ENCODE measurements around the gene PRDX6. TPM values are rescaled to one million over a fixed set of nuclear protein-coding genes. Genes with fewer than 3 reads are reported as not detected.
A peak's percentile ranks its signal among the peaks of the same experiment; 100 is the strongest.

Gene PRDX6
- total RNA-seq, 1 experiment from 2014 or later: 533 TPM

DNA sequence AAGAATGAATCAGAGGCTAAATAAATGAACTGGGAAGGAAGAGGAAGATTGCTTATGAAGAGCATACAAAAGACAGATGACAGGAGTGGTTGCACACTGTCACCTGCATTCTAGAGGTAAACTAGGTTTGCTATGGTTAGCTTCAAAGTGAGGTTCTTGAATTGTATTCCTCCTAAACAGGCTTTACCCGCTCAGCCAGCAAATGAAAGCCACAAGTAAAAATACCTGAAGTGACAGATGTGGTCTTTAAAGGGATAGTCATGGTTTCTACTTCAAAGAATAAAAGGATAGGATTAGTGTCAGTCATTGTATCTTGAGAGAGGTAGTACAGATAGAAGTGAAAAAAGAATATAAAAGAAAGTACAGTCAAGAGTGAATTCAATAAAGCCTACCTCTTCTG is 32.4 kb upstream of the PRDX6 start:
- Histone ChIP-seq H2BK5ac (ENCODE audit: insufficient read length, low read length) (no peak overlapping the region), H3K14ac (ENCODE audit: insufficient read depth, low read length) (no peak overlapping the region), H3K56ac (ENCODE audit: insufficient read length, low read depth, low read length) (no peak overlapping the region), H4K5ac (ENCODE audit: insufficient read length, low read depth, low read length) (no peak overlapping the region), H3K4me2 (ENCODE audit: insufficient read depth, insufficient read length, low read length) (no peak overlapping the region), H3K79me2 (ENCODE audit: insufficient read depth, low read length) (no peaks in the 10 kb centered on the region), H3K4ac (ENCODE audit: low read depth, low read length) (no peak overlapping the region), H3K23ac (ENCODE audit: insufficient read length, low read depth, low read length) (no peak overlapping the region), H2BK15ac (ENCODE audit: low read depth, low read length) (no peak overlapping the region), H3K4me1 (ENCODE audit: insufficient read depth, low read length) (peaks cover 7% of the 10 kb centered on the region; the same call in 1 of the 2 replicates), H3K23me2 (ENCODE audit: insufficient read length, low read depth, low read length, poor library complexity, severe bottlenecking) (no peaks in the 10 kb centered on the region), H3K18ac (ENCODE audit: insufficient read length, low read depth, low read length) (no peak overlapping the region), H3K9ac (ENCODE audit: extremely low read depth, insufficient read length, low read length) (no peak overlapping the region), H2AK5ac (ENCODE audit: insufficient read length, low read length) (no peak overlapping the region), H3T11ph (ENCODE audit: low read length) (no peak overlapping the region), H2BK120ac (ENCODE audit: low read depth, low read length, poor library complexity, severe bottlenecking) (no peak overlapping the region), H3K27ac (ENCODE audit: insufficient read length, low read depth, low read length) (no peak overlapping the region), H2AFZ (ENCODE audit: low read length) (no peak overlapping the region), H4K8ac (replicated peaks; ENCODE audit: insufficient read length, low read depth, low read length) (no peak overlapping the region), H3K27me3 (ENCODE audit: insufficient read depth, low read length) (no peaks in the 10 kb centered on the region), H2BK12ac (ENCODE audit: insufficient read length, low read depth, low read length) (no peak overlapping the region), H4K20me1 (ENCODE audit: control insufficient read depth, insufficient read depth, insufficient read length) (no peaks in the 10 kb centered on the region), H4K91ac (ENCODE audit: insufficient read length, low read depth, low read length) (no peak overlapping the region), H3K79me1 (ENCODE audit: insufficient read depth, low read depth, low read length, poor library complexity, severe bottlenecking) (no peaks in the 10 kb centered on the region), H2BK20ac (ENCODE audit: low read depth, low read length, poor library complexity, severe bottlenecking) (no peak overlapping the region), H3K9me3 (ENCODE audit: control insufficient read depth, low read depth, low read length) (peaks cover 6% of the 10 kb centered on the region)
- H3K4me1 Mint-ChIP-seq: peaks cover 35 to 71% of the 10 kb centered on the region in 2 experiments
- TF ChIP-seq, protein P1, sequence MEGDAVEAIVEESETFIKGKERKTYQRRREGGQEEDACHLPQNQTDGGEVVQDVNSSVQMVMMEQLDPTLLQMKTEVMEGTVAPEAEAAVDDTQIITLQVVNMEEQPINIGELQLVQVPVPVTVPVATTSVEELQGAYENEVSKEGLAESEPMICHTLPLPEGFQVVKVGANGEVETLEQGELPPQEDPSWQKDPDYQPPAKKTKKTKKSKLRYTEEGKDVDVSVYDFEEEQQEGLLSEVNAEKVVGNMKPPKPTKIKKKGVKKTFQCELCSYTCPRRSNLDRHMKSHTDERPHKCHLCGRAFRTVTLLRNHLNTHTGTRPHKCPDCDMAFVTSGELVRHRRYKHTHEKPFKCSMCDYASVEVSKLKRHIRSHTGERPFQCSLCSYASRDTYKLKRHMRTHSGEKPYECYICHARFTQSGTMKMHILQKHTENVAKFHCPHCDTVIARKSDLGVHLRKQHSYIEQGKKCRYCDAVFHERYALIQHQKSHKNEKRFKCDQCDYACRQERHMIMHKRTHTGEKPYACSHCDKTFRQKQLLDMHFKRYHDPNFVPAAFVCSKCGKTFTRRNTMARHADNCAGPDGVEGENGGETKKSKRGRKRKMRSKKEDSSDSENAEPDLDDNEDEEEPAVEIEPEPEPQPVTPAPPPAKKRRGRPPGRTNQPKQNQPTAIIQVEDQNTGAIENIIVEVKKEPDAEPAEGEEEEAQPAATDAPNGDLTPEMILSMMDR (conservative IDR thresholded peaks at IDR 0.05): no peak
- no CpG with 5 or more reads among the region's 1 CpG for WGBS (ENCODE audit: extremely low coverage, insufficient read length, low lambda C conversion rate)
- no peaks in the 10 kb centered on the region for H3K27me3 Mint-ChIP-seq (ENCODE audit: low read depth)
- H3K36me3 Mint-ChIP-seq (ENCODE audit: insufficient read depth in 1 of 3, low read depth in 3 of 3): peaks cover 16 to 48% (median 33%) of the 10 kb centered on the region in 3 experiments
- H3K4me3 Mint-ChIP-seq: no peak overlapping the region
- no peak for DNase-seq
- peak overlapping the region in 2 of 3 experiments; percentile 68 to 95; a peak in 4 of 7 replicates for H3K27ac Mint-ChIP-seq
- peaks cover 29% of the 10 kb centered on the region in 2 experiments for H3K9me3 Mint-ChIP-seq
